ENCODE results near the gene FAAH. TPM values are rescaled to one million over a fixed set of nuclear protein-coding genes. Genes with fewer than 3 reads are reported as not detected.

Gene FAAH
- total RNA-seq, 1 experiment from 2014 or later, result 24.8 TPM

DNA sequence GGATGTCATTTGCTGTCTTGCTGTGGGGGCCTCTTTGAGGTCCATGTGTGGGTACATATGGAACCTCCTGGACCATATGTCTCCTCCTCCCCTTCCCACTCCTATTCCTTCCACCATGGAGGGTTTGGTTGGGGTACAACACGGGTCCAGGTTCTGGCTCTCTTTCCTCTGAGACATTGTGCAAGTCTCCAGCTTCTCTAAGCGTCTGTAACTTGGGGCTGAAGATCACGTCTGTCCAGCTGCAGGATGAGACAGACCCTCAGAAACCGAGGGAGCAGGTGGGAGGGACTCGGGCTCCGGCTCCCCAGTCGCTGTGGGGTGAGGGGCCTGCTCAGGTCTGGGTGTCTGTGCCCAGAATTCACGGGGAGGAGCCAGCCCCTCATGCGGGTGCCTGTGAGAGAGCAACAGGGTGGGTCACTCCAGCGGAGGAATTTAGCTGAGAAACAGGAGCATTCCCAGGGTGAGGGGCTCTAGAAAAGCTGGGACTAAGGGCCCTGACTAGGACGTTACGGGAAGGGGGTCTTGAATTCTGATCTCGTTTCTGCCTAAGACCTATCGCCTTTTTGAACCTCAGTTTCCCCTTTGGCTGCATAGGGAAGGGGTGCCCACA is 53.5 kb downstream of the FAAH start:
- Histone ChIP-seq H3K27ac (ENCODE audit: low read depth, low read length) (no peak overlapping the region), H3K4me2 (ENCODE audit: low read length) (no peak overlapping the region), H3K9me2 (ENCODE audit: insufficient read depth) (no peaks in the 10 kb centered on the region), H3K79me2 (ENCODE audit: insufficient read depth, low read length) (no peaks in the 10 kb centered on the region), H4K20me1 (ENCODE audit: insufficient read depth) (no peaks in the 10 kb centered on the region), H3K4me1 (ENCODE audit: control insufficient read depth in 1 of 2, insufficient read depth in 2 of 2, low read length in 2 of 2) (peaks cover 0 to 9% of the 10 kb centered on the region in 2 experiments; a peak in 1 of 4 replicates), H3K9me3 (ENCODE audit: control insufficient read depth in 1 of 2, insufficient read depth in 1 of 2, low read depth in 1 of 2, low read length in 2 of 2) (no peaks in the 10 kb centered on the region), H3K27me3 (ENCODE audit: insufficient read depth, low read length) (no peaks in the 10 kb centered on the region), H3K36me3 (ENCODE audit: control insufficient read depth in 1 of 2, insufficient read depth in 2 of 2, low read length in 2 of 2) (no peaks in the 10 kb centered on the region), H3K9ac (ENCODE audit: low read length) (no peak overlapping the region), H2AFZ (ENCODE audit: low read depth, low read length, poor library complexity, severe bottlenecking) (no peak overlapping the region), H3K4me3 (replicated peaks in 1 of 2; ENCODE audit: low read depth in 1 of 2, low read length in 2 of 2) (no peak overlapping the region)
- TF ChIP-seq EGR1 (IDR thresholded peaks at IDR 0.05; ENCODE audit: low read depth), result no peak
- no peak for TF ChIP-seq ELF1 (IDR thresholded peaks at IDR 0.05; ENCODE audit: borderline replicate concordance, low read depth)
- no peak for TF ChIP-seq EZH2 (IDR thresholded peaks at IDR 0.05)
- TF ChIP-seq ZFX (IDR thresholded peaks at IDR 0.05), result no peak
- no peak for TF ChIP-seq ZNF274 (IDR thresholded peaks at IDR 0.05; ENCODE audit: low read depth, low read length)
- TF ChIP-seq SP1 (IDR thresholded peaks at IDR 0.05; ENCODE audit: low read depth), result no peak
- no peak for TF ChIP-seq SRF (IDR thresholded peaks at IDR 0.05; ENCODE audit: low read depth)
- TF ChIP-seq, protein P1, sequence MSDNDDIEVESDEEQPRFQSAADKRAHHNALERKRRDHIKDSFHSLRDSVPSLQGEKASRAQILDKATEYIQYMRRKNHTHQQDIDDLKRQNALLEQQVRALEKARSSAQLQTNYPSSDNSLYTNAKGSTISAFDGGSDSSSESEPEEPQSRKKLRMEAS (IDR thresholded peaks at IDR 0.05), result no peak
- TF ChIP-seq, protein P2, sequence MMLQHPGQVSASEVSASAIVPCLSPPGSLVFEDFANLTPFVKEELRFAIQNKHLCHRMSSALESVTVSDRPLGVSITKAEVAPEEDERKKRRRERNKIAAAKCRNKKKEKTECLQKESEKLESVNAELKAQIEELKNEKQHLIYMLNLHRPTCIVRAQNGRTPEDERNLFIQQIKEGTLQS (IDR thresholded peaks at IDR 0.05), result no peak
- no peak for TF ChIP-seq EZH2phosphoT487 (IDR thresholded peaks at IDR 0.05; ENCODE audit: borderline replicate concordance)
- no peak for TF ChIP-seq POLR2AphosphoS5 (IDR thresholded peaks at IDR 0.05; ENCODE audit: low read depth, low read length)
- TF ChIP-seq CEBPB (IDR thresholded peaks at IDR 0.05; ENCODE audit: low read depth), result no peak
- TF ChIP-seq, protein P3, sequence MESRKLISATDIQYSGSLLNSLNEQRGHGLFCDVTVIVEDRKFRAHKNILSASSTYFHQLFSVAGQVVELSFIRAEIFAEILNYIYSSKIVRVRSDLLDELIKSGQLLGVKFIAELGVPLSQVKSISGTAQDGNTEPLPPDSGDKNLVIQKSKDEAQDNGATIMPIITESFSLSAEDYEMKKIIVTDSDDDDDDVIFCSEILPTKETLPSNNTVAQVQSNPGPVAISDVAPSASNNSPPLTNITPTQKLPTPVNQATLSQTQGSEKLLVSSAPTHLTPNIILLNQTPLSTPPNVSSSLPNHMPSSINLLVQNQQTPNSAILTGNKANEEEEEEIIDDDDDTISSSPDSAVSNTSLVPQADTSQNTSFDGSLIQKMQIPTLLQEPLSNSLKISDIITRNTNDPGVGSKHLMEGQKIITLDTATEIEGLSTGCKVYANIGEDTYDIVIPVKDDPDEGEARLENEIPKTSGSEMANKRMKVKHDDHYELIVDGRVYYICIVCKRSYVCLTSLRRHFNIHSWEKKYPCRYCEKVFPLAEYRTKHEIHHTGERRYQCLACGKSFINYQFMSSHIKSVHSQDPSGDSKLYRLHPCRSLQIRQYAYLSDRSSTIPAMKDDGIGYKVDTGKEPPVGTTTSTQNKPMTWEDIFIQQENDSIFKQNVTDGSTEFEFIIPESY (IDR thresholded peaks at IDR 0.05; ENCODE audit: extremely low read depth, insufficient replicate concordance, low read length), result no peak
- TF ChIP-seq POLR2A (IDR thresholded peaks at IDR 0.05; ENCODE audit: borderline replicate concordance, extremely low read depth, insufficient read depth, insufficient read length), result no peak
- no peak for TF ChIP-seq YY1 (IDR thresholded peaks at IDR 0.05; ENCODE audit: extremely low read depth, insufficient replicate concordance, low read depth, low read length)
- TF ChIP-seq TCF7L2 (IDR thresholded peaks at IDR 0.05; ENCODE audit: borderline replicate concordance, extremely low read depth, insufficient read depth, insufficient read length), result no peak
- no peak for TF ChIP-seq JUND (IDR thresholded peaks at IDR 0.05)
- TF ChIP-seq, protein P4, sequence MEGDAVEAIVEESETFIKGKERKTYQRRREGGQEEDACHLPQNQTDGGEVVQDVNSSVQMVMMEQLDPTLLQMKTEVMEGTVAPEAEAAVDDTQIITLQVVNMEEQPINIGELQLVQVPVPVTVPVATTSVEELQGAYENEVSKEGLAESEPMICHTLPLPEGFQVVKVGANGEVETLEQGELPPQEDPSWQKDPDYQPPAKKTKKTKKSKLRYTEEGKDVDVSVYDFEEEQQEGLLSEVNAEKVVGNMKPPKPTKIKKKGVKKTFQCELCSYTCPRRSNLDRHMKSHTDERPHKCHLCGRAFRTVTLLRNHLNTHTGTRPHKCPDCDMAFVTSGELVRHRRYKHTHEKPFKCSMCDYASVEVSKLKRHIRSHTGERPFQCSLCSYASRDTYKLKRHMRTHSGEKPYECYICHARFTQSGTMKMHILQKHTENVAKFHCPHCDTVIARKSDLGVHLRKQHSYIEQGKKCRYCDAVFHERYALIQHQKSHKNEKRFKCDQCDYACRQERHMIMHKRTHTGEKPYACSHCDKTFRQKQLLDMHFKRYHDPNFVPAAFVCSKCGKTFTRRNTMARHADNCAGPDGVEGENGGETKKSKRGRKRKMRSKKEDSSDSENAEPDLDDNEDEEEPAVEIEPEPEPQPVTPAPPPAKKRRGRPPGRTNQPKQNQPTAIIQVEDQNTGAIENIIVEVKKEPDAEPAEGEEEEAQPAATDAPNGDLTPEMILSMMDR (IDR thresholded peaks at IDR 0.05 in 2 of 3, conservative IDR thresholded peaks at IDR 0.05 in 1 of 3; ENCODE audit: borderline replicate concordance in 1 of 3, insufficient read depth in 1 of 3, low read depth in 2 of 3, low read length in 2 of 3), result no peak
- TF ChIP-seq CBX3 (IDR thresholded peaks at IDR 0.05; ENCODE audit: low read depth), result no peak
- TF ChIP-seq SIN3A (IDR thresholded peaks at IDR 0.05; ENCODE audit: low read depth), result no peak
- intact Hi-C loops (cut with micrococcal nuclease), result loop anchor here (1.0 kb wide), 1 partner anchor 81 kb away; no protein-coding TSS in a partner anchor
- no peak for DNase-seq (ENCODE audit: low read depth, low spot score)
- ChIA-PET POLR2A (no interaction called here), RAD21 (ENCODE audit: low non-redundant PET in 1 of 2, low total read pairs in 2 of 2, uncharacterized antibody in 2 of 2, unreplicated experiment in 2 of 2) (interaction anchor here (0.8 to 1.6 kb wide), 6 partner anchors 79 to 101 kb away, joined by 3 to 4 read pairs (median 4); a partner anchor contains a TSS), CTCF (interaction anchor here (0.8 to 2.8 kb wide), 20 partner anchors 9 to 277 kb away, joined by 3 to 67 read pairs (median 4); partner anchors contain the start of genes DMBX1 and NSUN4)
- ATAC-seq, result no peak
- BruUV-seq (replicated peaks), result no TSS peak
